Hepatocyte (in vitro differentiated cells): ENCODE measurements around the gene PPP1R1C.

Experiments used
- EZH2 ChIP-seq: fragments of 200-600 bp; sonication (generic); IDR thresholded peaks from 2 replicates; pipeline ENCODE4 v1.6.1; 2016; ENCODE audit warnings: antibody characterized with exemption, mild to moderate bottlenecking, borderline replicate concordance
- TF ChIP-seq, protein P1 (sequence below): fragments of 200-600 bp; sonication (generic); IDR thresholded peaks from 2 replicates; pipeline ENCODE4 v1.5.1; 2016; ENCODE audit warnings: antibody characterized with exemption, mild to moderate bottlenecking; ENCODE audit not compliant: poor library complexity

DNA sequence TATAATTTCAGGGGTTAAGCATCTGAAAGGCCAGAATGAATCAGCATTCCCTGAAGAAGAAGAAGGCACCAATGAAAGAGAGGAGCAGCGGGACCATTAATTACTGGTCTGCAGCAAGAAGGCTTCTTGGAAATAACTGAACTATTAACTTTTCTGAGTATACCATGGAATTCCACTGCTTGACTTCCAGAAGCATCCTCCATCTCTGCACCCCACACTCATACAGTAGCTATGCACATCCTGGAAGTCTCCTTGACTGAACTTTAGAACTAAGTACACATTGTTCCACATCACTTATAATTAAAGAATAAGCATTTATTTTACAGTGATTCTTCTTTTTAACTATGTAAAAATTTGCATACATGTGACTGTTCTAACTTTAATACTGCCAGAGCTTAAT lies 131.5 kb downstream of the PPP1R1C start:
- TF ChIP-seq, protein P1, sequence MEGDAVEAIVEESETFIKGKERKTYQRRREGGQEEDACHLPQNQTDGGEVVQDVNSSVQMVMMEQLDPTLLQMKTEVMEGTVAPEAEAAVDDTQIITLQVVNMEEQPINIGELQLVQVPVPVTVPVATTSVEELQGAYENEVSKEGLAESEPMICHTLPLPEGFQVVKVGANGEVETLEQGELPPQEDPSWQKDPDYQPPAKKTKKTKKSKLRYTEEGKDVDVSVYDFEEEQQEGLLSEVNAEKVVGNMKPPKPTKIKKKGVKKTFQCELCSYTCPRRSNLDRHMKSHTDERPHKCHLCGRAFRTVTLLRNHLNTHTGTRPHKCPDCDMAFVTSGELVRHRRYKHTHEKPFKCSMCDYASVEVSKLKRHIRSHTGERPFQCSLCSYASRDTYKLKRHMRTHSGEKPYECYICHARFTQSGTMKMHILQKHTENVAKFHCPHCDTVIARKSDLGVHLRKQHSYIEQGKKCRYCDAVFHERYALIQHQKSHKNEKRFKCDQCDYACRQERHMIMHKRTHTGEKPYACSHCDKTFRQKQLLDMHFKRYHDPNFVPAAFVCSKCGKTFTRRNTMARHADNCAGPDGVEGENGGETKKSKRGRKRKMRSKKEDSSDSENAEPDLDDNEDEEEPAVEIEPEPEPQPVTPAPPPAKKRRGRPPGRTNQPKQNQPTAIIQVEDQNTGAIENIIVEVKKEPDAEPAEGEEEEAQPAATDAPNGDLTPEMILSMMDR: no peak
- TF ChIP-seq EZH2: no peak
